SKM-1 treated with dmso at 0.1 percent for 144 hours (cell line): ENCODE data around the gene MACROH2A1.
"Not testable (repeated sequence)": the region's sequence is repeated elsewhere in the genome, so short reads cannot be mapped to it uniquely, and the experiment has no call there.

Experiments used
- DNase-seq: peaks from one replicate; lab custom pipeline; 2025; ENCODE audit not compliant: unreplicated experiment; lab: John Stamatoyannopoulos, UW

Gene MACROH2A1

DNA sequence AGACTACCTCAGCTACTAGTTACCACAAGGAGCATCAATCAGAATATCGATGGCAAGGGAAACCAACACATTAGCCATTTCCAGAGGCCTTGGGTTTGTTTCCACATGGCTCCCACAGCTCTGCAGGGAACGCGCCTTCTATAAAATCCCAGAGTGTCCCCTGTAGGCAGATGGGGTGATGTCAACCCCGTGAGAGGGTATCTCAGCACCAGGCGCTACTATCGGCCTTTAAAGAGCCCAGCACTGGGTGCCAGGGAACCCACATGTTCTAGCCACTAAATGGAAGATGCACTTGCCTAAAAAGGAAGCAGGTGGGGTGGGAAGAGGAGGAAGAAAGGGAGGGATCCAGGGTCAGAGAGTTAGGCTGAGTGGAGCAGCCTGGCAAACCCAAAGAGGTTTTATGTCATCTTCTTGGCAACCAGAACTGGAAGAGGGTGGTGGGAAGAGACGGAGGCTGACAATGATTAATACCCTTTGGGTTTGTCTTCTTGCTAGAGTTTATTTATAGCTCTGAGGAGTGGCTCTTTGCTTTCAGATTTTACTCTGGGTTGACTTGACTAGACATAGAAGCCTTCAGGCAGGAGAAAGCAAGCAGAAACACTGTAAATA is 19.9 kb downstream of the MACROH2A1 start:
- DNase-seq = no peak

DNA sequence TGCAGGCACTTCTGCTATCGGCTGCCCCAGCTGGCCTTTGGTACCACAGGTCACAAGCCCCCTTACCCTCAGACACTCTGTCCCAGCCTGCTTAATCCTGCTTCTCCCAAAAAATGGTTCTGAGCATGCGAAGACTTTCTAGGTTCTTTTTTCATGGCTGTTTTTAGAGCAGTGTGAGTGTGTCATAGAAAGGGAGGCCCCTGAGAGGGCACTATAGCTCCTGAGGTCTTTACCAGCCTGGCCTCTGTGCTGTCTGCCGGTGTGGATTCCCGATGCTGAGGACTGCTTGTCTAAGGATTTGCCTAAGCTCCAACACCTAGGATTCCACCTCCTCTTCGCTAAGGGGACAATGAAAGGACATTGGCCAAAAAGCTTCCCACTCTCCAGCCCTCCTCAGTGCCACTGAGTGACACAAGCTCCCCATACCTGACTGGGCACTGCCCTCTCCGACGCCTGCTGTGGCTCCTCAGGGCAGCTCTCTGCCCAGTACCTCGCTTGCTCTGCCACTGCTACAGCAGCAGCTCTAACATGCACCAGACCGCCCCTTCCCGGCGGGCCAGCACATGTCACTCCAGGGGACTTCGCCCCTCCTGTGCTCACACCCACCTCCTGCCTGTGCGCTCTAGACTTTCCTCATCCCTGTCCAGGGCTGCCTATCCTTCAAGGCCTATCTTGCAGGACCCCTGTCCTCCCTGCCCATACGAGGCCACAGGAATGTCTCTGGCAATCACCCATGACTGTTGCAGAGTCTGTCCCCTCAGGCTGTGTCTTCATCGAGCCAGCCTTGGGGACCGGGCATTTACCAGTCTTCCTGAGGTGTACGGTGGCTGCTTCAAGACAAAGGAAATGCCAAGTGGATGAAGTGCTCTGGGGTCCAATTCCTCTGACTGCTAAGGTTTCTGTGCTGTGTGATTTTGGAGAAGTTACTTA is 21.0 kb downstream of the MACROH2A1 start:
- DNase-seq = no peak

DNA sequence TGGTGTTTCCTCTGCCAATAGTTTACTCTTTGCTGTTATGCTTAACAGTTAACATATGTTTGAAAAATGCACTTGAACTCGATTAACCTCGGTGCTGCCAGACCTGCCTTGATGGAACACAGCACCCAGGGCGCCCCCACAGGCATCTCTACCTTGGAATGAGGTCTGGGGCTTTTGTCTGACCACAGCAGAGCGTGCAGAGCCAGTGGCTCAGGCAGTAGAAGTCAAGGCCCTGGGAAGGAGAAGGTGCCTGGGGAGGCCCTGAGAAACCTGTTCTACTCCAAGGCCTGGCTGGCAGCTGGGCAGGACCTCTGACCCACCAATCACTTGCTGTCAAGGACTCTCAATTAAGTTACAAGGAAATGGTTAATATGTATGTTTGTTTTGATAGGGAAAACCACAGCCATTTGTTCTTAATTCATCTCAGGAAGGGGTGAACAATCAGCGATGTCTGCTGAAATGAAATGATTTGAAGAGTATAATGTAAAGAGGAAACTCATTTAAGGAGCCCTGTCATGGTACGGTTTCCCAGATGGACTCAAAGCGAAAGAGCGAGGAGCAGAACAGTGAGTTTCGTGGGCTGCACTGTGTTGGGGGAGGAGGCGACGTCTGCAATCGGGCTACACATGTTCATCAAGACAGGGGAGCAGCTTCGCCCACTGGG is 21.9 kb downstream of the MACROH2A1 start:
- no peak for DNase-seq

DNA sequence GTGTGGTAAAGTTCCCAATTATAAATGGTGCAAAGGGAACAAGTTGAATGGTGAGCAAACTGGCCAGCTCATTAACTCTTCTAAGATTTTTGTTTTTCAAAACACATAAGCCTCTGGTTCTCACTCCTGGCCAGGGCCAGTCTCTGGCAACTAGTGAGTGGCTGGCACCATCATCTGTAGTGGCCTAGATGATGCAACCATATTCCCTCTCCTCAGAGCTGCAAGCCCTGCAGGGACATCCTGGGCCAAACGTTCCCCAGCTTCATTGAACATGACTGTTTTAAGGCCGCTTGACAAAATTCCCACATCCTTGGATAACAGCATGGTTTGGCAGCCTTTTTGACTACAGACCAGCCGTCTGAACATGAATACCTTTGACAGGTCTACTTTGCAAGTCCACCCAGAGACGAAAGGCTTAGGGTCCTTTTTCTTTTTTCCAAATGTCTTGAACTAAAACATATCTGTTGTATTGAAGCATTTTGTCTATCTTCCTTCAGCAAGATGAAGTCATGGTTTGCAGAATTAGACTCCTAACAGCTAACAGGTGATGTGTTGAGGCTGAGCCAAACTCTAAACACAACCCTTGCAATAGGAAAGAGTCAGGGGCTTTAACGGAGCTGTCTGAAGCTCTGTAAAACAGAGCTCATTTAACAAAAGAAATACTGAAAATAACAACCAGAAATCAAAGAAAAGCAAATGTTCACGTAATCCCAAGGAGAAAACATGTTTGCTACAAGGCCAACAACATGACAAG is 23.8 kb downstream of the MACROH2A1 start:
- no peak for DNase-seq

DNA sequence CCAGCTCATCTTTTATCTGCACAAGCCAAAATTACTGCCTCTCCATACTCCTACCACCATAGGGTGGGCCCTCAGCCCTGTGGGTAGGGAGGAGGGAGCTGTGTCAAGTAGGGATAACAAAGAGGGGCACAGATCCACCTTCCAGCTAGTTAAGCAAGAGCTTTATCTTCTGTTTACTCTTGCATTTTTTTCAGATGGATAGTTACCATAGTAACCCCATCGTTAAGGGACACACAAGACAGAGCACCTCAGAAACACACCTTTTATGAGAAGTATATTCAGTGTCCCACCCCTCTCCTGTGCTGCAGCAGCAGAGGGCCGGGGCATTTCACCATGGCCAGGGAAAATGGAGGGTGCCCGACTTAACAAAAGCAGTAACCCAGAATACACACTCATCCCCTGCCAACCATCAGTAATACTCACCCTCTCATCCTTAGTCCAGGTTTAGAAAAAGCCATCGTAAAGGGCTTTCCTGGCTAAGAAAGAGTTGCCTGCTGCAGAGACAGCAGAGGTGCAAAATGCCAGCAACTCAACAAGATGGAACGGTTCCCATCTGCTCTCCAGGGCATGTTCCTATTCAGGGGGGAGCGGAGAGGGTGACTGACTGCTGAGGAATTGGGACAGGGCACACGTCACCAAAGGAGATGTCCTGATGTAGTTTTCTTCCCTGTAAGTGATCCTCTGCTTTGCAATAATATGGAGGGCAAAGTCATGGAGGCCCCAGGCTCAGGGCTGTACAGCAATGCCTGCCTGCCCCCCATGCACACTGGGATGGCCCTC is 25.1 kb downstream of the MACROH2A1 start:
- DNase-seq = no peak

DNA sequence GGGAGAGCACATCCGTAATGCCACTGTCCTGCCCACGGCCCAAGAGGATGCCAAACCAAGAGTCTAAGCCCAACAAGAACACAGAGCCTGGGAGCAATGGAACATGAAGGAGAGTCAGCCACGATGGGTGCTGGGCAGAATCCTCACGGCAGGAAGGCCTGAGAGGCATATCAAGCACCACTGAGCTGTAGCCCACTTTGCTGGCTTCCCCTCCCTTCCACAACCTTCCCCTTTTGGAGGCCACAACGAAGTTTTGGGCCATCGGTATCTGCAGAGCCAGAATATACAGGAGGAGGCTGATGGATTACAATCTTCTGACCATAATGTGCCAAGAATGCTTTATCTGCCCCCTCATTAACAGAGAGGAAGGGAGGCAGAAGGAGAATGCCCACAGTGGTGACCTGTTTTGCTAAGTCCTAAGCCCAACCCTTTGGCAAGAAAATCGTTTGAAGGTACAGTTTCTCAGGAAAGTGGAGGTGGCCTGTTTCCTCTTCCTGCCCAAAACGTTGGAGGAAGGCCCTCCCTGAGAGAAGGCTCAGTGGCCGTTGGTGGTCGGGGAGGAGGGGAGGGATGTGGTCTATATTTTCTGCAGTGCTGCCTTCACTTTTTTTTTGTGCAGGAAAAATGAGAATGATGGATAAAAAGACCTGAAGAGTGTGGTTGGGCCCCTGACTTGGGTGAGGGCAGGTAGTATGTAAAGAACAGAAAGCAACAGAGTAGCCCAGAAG is 26.2 kb downstream of the MACROH2A1 start:
- no peak for DNase-seq

DNA sequence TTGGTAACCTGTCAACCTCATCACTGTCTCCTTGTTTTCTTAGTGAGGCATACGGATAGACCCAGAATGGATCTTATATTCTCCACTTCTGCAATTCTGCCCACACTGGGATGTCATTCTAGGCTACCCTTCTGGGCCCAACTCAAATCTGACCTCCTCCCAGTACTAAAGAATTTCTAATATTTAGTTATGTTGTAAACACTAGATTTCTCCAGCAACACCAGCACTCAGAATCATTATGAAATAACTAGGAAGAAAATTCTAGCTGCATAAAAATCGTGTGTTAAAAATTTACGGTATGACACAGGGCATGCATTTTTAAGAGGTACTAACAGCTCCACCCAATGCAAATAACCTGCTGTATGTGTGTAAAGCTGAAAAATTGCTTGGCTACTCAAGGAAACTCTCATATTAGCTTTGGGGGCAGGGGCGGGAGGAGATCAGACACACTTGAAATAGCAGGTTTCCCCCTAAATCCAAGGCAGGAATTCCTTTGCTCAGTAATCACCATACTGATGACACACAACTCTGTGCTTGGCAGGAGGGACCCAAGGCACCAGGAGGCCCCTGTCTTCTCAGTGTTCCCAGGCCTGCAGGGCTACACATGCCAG is 27.3 kb downstream of the MACROH2A1 start:
- no peak for DNase-seq

DNA sequence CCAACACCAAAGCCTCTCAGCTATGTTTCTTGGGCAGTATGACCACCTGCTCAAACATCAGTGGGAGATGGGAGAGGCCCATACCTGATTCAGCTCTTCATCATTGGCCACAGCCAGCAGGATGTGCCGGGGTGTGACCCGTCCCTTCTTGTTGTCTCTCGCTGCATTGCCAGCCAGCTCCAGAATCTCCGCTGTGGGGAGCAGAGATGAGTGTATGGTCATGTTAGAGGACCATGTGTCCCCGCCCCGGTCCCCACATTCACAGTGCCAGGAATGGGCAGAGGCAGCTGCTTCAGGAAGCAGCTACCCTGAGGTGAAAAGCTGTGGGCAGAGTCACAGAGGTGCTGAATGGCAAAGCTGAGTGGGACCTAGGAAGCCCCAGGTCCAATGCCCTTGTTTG is 29.1 kb downstream of the MACROH2A1 start:
- DNase-seq = no peak

DNA sequence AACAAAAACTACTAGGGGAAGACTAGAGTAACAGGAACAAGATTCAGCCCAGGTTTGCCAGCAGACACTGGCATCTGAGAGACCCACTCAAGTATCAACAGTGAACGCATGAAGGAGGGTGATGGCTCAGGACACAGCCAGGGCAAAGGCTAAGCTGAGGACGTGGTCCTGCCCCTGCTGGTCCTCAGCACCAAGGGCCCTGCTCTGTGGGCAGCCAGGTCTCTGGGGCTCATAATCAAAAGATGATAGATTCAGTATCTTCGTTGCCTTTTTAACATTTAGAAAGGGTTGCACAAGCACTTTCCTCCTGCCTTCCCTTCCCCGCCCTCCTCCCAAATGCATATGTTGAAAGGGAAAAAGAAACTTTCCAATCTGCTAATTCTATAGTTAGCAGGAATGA is 31.5 kb downstream of the MACROH2A1 start:
- no peak for DNase-seq

GRCh38 chr5:135367076-135367475 is 32.0 kb downstream of the MACROH2A1 start:
- DNase-seq = no peak

DNA sequence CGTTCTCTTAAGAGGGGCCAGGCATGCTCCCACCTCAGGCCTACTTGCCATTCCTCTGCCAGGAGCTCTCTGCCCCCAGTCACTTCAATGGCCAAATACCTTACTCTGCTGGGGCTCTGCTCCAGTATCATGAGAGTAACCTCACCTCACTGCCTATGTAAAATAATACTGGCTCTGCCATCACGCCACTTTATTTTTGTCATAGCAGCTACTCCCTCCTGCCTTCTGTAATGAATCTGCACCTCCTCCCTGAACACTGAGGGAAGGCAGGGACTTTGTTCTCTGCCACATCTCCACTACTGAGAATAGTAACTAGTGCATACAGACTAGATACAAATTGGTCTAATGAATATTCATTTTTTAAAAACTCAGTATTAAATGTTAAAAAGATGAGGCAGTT is 33.8 kb downstream of the MACROH2A1 start:
- no peak for DNase-seq

DNA sequence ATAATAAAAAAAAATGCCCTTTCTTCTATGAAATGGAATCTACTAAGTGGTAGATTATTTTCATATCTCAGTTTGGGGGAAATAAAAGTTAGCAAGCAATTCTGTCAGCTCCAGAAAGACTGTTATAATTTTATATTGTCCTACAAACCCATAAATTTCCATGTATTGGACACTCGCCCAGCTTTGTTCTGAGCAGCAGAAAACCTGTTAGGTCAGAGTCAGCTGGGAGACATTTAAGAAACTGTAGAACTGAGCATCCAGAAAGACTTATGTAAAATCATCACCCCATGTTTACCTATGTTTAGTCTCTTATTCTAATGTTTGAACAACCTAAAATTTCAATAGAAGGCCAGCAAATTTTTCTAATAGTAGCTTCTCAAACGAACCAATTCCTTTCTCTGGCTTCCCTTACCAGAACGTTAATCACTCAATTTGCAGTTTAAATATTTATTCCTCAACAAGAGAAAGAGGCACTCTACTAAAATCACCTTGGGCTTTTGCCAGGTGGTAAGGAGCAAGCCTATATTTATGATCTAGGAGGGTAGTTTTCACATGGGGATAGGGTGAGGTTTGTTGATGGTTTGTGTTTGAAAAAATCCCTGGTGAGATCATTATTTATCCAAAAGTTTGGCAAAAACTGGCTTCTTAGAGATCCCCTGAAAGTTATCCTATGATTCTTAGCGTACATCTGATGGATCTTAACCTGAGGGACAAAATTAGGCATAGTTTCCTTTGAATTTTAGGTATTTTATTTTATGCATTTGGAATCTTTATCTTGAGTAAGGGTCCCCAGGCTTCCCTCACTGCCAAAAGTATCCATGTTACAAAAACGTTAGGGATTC is 34.4 kb downstream of the MACROH2A1 start:
- no peak for DNase-seq

DNA sequence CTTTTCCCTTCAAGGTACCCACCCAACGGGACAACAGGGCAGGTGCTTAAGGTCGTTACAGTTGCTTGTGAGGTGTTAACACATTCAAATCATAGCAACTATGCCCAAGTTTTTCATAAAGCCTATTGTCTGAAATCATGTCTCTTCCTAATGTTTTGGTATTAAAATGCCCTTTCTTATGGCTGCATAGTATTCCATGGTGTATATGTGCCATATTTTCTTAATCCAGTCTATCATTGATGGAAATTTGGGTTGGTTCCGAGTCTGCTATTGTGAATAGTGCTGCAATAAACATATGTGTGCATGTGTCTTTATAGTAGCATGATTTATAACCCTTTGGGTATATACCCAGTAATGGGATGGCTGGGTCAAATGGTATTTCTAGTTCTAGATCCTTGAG is 35.7 kb downstream of the MACROH2A1 start:
- DNase-seq = not testable (repeated sequence)

- DNase-seq = no peak
Observed at GRCh38 chr5:135362102-135362501, 36.9 kb downstream of the MACROH2A1 start.

GRCh38 chr5:135360278-135361274 is 38.5 kb downstream of the MACROH2A1 start:
- no peak for DNase-seq

DNA sequence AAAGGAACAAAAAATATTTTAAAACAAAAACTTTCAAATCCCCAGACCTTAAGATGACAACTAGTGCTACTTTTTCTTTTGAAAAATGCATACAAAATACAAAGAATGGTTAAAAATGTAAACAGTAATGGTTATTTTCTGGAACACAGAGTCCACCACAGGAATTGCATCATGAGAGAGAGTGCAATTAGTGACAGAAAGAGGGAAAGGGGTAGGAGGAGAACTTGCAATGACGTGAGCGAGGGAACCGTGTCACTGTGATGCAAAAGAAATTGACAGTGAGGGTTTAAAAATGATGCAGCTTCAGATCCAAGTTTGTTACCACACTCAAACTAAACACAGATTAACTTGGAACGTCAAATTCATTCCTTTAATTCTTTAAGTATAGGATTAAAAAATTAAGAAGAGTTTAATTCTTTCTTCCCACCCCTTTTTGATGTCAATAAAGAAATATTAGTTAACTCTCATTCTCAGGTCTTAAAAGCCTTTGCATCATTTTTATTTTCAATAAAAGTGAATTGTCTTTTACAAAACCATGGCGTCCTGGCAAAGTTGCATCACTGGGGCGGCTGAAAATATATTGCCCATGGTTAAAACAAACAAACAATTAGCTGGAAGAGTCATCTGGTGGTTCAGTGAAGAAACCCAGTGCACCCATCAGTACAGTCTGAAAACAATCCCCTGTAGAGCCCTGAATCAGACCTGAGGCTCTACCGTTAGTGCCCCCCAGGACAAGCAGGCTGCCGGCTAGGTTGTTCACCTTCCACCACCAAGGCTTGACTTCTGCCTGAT is 39.5 kb downstream of the MACROH2A1 start:
- no peak for DNase-seq
